Activated CD4-positive, alpha-beta T cell treated with anti-CD3 and anti-CD28 coated beads, Interleukin-2, amount 10 ng/mL, durations not matched to agents 7 days and 5 days (primary cell): ENCODE measurements around the gene OR5AP2. TPM values are rescaled to one million over a fixed set of nuclear protein-coding genes. Genes with fewer than 3 reads are reported as not detected.

Experiments used
- total RNA-seq, 2 experiments: library from RNA; stranded (reverse); gene quantifications; one replicate each; pipeline ENCODE4 v1.2.3, GENCODE V29; 2021

The OR5AP2 gene
- total RNA-seq, 2 experiments from 2014 or later: not detected

Other genes starting within 250 kb of the OR5AP2 start
- not detected for gene OR5AL1, start 229.7 kb downstream of the OR5AP2 start, total RNA-seq
- gene OR5M3, start 169.1 kb downstream of the OR5AP2 start, total RNA-seq: not detected
- not detected for gene OR5M8, start 151.1 kb downstream of the OR5AP2 start, total RNA-seq
- not detected for gene OR5M11, start 99.2 kb downstream of the OR5AP2 start, total RNA-seq
- not detected for gene OR5M10, start 64.7 kb downstream of the OR5AP2 start, total RNA-seq
- not detected for gene OR5M1, start 27.6 kb downstream of the OR5AP2 start, total RNA-seq
- not detected for gene OR5AR1, start 21.2 kb upstream of the OR5AP2 start, total RNA-seq
- not detected for gene OR9G1, start 56.7 kb upstream of the OR5AP2 start, total RNA-seq
- gene OR9G4, start 106.3 kb upstream of the OR5AP2 start, total RNA-seq: not detected